Hematopoietic multipotent progenitor cell treated with erythropoietin and hydrocortisone succinate and interleukin-3 and kit ligand, for 4 days (in vitro differentiated cells): ENCODE measurements around the gene CCDC127.
"Not testable (repeated sequence)": the region's sequence is repeated elsewhere in the genome, so short reads cannot be mapped to it uniquely, and the experiment has no call there.

Experiments
- DNase-seq: peaks from one replicate; pipeline ENCODE4 v3.0.0-alpha.2; 2015

The CCDC127 gene

GRCh38 chr5:233426-233825 is 15.5 kb upstream of the CCDC127 start:
- DNase-seq: not testable (repeated sequence)

GRCh38 chr5:231661-232060 is 13.7 kb upstream of the CCDC127 start:
- DNase-seq: no peak

- no peak for DNase-seq
Measured at GRCh38 chr5:230711-231110, 12.8 kb upstream of the CCDC127 start.

DNA sequence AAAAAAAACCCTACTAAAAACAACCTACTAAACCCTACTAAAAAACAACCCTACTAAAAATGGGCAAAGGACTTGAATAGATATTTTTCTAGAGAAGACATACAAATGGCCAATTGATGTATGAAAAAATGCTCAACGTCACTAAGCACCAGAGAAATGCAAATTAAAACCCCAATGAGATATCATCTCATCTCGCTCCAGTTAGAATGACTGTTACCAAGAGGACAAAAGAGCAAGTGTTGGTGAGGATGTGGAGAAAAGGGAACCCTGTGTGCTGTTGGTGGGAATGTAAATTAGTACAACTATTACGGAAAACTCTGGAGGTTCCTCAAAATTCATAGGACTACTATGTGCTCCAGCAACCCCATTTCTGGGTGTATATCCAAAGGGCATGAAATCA is 10.9 kb upstream of the CCDC127 start:
- DNase-seq: no peak

- DNase-seq: not testable (repeated sequence)
Measured at GRCh38 chr5:227375-227774, 9.4 kb upstream of the CCDC127 start.

DNA sequence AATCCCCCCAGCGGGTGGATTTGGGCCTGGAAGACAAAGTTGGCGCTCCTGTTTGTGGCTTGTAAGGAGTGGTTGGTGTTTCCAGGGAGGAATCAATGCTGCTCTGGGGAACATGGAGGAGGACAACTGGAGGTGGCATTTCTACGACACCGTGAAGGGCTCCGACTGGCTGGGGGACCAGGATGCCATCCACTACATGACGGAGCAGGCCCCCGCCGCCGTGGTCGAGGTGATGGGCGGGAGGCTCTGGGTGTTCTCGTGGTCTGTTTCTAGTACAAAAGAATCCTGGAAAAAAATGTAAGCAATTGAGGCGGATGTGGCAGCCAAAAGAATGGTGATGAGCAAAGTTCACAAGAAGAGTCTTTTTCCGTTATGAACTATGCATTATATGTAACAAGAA is 7.4 kb upstream of the CCDC127 start:
- DNase-seq: no peak

- no peak for DNase-seq
Measured at GRCh38 chr5:223791-224190, 5.8 kb upstream of the CCDC127 start.

GRCh38 chr5:222951-223715 is 5.2 kb upstream of the CCDC127 start:
- DNase-seq: not testable (repeated sequence)

DNA sequence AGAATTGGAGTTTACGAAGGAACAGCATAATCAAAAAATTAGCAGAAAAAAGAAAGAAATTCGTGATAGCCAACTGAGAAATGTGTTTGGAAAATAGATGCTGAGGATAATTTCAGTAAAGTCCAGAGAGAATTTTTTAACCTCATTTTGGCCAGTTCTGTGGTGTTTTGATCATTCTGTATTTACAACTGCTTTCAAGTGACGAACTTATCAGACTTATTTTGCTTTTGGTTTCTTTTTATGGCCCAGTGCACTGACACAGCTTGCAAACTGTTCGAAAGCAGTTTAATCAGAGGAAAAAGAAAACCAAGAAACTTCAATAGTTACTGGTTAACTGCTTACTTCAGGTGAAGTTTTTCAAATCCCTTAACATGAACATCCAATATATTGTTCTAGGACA is 2.0 kb upstream of the CCDC127 start:
- peak; percentile 49 for DNase-seq

- DNase-seq: peak; percentile 55
Measured at GRCh38 chr5:219460-219863, 1.5 kb upstream of the CCDC127 start.

- peak; percentile 66 for DNase-seq
Measured at GRCh38 chr5:218457-219291, 721 bp upstream of the CCDC127 start.

GRCh38 chr5:216076-216475 is 1.9 kb downstream of the CCDC127 start:
- not testable (repeated sequence) for DNase-seq

DNA sequence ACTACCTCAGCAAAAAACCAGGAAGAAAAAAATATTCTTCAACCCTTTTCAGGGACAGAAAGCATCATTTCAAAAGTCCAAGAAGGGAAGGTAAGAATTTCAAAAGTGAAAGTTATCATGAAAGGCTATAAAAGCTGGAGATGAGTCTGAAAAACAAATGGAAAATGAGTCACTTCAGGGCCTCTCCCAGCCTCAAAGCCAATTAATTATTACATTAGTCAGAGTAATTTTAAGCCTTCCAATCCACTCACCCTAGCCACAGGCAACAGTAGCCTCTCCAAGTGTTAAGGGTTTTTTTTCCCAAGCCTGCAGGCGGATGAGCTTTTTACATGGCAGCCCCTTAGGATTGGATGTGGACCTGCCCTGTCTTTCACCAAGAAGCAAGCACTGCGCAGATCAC is 2.7 kb downstream of the CCDC127 start:
- not testable (repeated sequence) for DNase-seq

GRCh38 chr5:213803-214395 is 4.1 kb downstream of the CCDC127 start:
- no peak for DNase-seq

GRCh38 chr5:208449-209114 is 9.4 kb downstream of the CCDC127 start:
- no peak for DNase-seq

GRCh38 chr5:207599-207998 is 10.4 kb downstream of the CCDC127 start:
- no peak for DNase-seq

- no peak for DNase-seq
Measured at GRCh38 chr5:206927-207536, 10.9 kb downstream of the CCDC127 start.

GRCh38 chr5:206406-206805 is 11.5 kb downstream of the CCDC127 start:
- no peak for DNase-seq

DNA sequence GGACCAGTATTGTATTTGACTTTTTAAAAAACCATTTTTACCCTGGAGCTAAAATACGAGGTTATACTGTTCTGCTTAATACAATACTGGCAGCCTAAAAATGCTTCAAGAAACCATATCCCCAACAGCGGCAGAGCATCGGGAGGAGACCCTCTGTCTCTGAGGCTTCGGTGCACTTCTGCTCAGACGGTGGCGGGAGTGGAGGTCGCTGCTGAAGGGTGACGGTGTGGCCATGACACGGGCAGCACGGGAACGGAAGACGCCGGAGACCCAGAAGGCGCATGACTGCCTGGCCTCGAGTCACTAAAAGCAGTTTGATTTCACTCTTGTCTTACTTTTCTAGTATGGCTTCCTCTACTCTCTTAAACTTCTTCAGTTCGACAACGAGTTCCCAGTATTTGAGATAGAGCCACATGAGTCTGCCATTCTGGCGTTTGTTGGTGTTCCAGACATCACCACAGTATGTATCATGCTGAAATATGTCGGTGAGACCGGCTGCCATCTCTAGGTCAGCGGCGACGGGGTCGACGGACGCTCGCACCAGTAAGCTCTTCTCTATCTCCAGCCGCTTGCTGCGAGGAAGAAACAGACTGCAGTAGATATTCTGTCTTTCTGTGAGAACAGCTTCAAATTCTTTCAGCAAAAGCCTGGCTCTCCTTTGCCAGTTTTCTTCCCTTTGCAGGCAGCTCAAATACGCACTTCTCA is 12.8 kb downstream of the CCDC127 start:
- no peak for DNase-seq

DNA sequence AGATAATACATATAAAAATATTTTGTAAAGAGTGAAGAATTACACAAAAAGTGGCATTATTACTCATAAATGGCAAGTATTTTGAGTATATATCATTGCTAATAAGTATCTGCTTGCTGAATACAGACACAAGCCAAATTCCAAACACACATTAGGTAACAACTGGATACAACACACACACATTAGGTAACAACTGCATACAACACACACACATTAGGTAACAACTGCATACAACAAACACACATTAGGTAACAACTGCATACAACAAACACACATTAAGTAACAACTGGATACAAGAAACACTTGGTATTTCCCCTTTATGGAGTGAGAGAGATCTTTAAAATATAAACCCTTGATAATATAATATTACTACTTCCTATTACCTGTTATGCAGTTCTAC is 13.5 kb downstream of the CCDC127 start:
- DNase-seq: no peak

- no peak for DNase-seq
Measured at GRCh38 chr5:204001-204400, 14.0 kb downstream of the CCDC127 start.
